Measurements from ENCODE around the gene HTR1A. TPM values are rescaled to one million over a fixed set of nuclear protein-coding genes. Genes with fewer than 3 reads are reported as not detected.

HTR1A gene
- total RNA-seq (1 to 10 TPM in 1 of 2 donors, under 1 TPM in 1; 0.99 to 3.2 TPM), polyA plus RNA-seq (ENCODE audit: insufficient read length in 2 of 2) (1 to 10 TPM; 4.5 to 6.4 TPM)
- long read RNA-seq, donor 1, transcript HTR1A-201 (1 exons, 1,778 nt): major isoform, 7 of 7 reads
- long read RNA-seq, donor 1, partial matches to known transcripts: 0 of 7 reads
- long read RNA-seq, donor 1, other reads (novel, unspliced or antisense): 0 of 7 reads
- long read RNA-seq, donor 2: 0 reads
- long read RNA-seq, donor 3, partial matches to known transcripts: 0 of 2 reads
- long read RNA-seq, donor 3, other reads (novel, unspliced or antisense): 0 of 2 reads
- long read RNA-seq, donor 4, partial matches to known transcripts: 0 of 1 reads
- long read RNA-seq, donor 4, other reads (novel, unspliced or antisense): 0 of 1 reads

- no peak within 1 kb of the TSS for H3K27ac ChIP-seq (ENCODE audit: low read depth, low read length)
- peak in 2 of 6 donors; percentile 30 to 53 for DNase-seq (ENCODE audit: low read depth in 4 of 6, low spot score in 6 of 6)
- H3K36me3 ChIP-seq (ENCODE audit: control insufficient read depth, insufficient read depth, low read length): no peaks in the 10 kb centered on the region
- no peaks in the 10 kb centered on the region for H3K9me3 ChIP-seq (ENCODE audit: control insufficient read depth, insufficient read depth, low read length)
- 0% methylated on average over 6 of the region's 9 CpGs for WGBS (ENCODE audit: insufficient coverage)
- peaks cover 32% of the 10 kb centered on the region for H3K4me1 ChIP-seq (ENCODE audit: control insufficient read depth, insufficient read depth, low read length)
- peak within 1 kb of the TSS; percentile 35 for H3K4me3 ChIP-seq (ENCODE audit: low read depth, low read length)
- H3K27me3 ChIP-seq (ENCODE audit: control insufficient read depth, insufficient read depth, low read length): peaks cover 33% of the 10 kb centered on the region
Observed at GRCh38 chr5:63962279-63962678, at the start of gene HTR1A. Gene HTR1A, minus strand, starts transcription at chr5:63962445. Its CDS starts 726 bp downstream, at chr5:63961719.

DNA sequence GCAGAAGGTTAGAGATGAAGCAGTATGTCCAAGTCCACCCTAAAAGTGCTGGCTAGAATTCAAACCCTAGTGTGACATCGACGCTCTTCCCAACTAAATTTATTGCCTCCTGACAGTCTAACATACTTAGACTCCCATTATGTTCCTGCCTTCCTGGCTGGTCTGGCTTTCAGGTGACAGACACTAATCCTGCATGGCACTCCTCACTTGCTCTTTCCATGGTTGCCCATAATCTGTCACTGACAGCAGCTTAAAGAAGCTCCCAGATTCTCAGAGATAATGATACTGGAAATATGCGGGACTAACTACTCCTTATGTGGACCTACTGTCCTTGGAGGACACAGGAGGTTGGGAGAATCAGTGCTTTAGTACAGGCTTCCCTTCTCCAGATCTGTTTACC lies 41.7 kb upstream of the HTR1A start:
- DNase-seq (ENCODE audit: low read depth in 4 of 6, low spot score in 6 of 6): no peak
- H3K27ac ChIP-seq (ENCODE audit: low read depth, low read length): no peak overlapping the region
- H3K4me3 ChIP-seq (ENCODE audit: low read depth, low read length): no peak overlapping the region
- WGBS (ENCODE audit: insufficient coverage): 67% methylated on average over 2 of the region's 3 CpGs
- peaks cover 1% of the 10 kb centered on the region for H3K9me3 ChIP-seq (ENCODE audit: control insufficient read depth, insufficient read depth, low read length)
- H3K27me3 ChIP-seq (ENCODE audit: control insufficient read depth, insufficient read depth, low read length): no peaks in the 10 kb centered on the region
- no peaks in the 10 kb centered on the region for H3K36me3 ChIP-seq (ENCODE audit: control insufficient read depth, insufficient read depth, low read length)
- no peaks in the 10 kb centered on the region for H3K4me1 ChIP-seq (ENCODE audit: control insufficient read depth, insufficient read depth, low read length)

DNA sequence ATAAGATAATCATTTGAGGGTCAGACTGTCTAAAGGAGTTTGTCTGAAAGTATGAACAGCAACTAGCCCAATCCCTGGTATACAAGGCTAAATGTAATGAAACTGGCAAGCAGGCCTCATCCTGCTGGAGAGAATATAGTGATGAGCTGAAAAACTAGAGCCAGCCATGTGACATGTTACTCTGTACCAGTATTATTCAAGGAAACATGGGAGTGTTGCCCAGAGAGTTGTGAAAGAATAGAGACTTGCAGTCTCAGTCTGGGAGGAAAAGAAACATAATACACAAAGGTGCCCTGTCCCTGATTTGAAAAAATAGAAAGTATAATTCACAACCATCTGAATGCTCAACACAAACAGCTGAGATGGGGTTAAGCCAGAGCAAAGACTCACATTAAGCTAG lies 37.9 kb upstream of the HTR1A start:
- Histone ChIP-seq H3K36me3 (ENCODE audit: control insufficient read depth, insufficient read depth, low read length) (no peaks in the 10 kb centered on the region), H3K27ac (ENCODE audit: low read depth, low read length) (no peak overlapping the region), H3K4me3 (ENCODE audit: low read depth, low read length) (no peak overlapping the region), H3K9me3 (ENCODE audit: control insufficient read depth, insufficient read depth, low read length) (no peaks in the 10 kb centered on the region), H3K27me3 (ENCODE audit: control insufficient read depth, insufficient read depth, low read length) (no peaks in the 10 kb centered on the region), H3K4me1 (ENCODE audit: control insufficient read depth, insufficient read depth, low read length) (no peaks in the 10 kb centered on the region)
- peak in 2 of 6 donors; percentile 13 to 68 for DNase-seq (ENCODE audit: low read depth in 4 of 6, low spot score in 6 of 6)

DNA sequence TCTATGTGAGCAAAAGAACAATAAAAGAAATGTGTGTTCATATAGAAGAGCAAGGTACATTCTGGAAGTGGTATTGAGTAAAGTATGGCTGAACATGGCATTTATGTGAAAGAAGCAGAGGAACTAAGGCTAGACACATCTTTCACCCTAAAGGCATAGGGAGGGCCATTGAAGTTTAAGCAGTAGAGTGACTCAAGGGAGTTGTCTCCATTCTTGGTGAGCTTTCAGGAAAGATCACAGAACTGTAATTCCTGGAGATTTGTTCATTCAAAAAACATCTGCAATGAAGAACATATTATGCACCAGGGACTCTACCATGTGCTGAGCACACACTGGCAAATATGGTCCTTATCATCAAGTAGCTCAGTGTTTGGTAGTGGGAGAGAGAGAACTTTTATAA lies 24.8 kb upstream of the HTR1A start:
- Histone ChIP-seq H3K9me3 (ENCODE audit: control insufficient read depth, insufficient read depth, low read length) (no peaks in the 10 kb centered on the region), H3K36me3 (ENCODE audit: control insufficient read depth, insufficient read depth, low read length) (no peaks in the 10 kb centered on the region), H3K4me3 (ENCODE audit: low read depth, low read length) (no peak overlapping the region), H3K27ac (ENCODE audit: low read depth, low read length) (no peak overlapping the region), H3K4me1 (ENCODE audit: control insufficient read depth, insufficient read depth, low read length) (no peaks in the 10 kb centered on the region), H3K27me3 (ENCODE audit: control insufficient read depth, insufficient read depth, low read length) (no peaks in the 10 kb centered on the region)
- no peak for DNase-seq (ENCODE audit: low read depth in 4 of 6, low spot score in 6 of 6)

DNA sequence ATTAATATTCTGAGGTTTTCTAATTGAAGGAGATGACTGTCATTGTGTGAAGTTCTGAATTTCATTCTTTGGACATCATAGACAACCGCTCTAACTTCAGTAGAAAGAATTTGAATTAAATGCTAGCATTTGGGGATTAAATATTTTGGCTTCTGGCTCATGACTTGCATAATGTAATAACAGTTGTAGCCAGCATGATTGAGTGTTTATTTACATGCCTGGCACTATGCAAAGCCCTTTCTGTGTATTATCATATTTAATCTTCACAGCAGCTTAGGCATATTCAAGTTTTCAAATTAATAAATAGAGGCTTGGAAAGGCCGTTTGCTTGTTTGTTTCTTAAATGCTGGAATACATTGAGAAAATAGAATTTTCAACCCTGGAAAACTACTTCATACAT lies 19.6 kb upstream of the HTR1A start:
- peak in 1 of 6 donors; percentile 8 for DNase-seq (ENCODE audit: low read depth in 4 of 6, low spot score in 6 of 6)
- Histone ChIP-seq H3K9me3 (ENCODE audit: control insufficient read depth, insufficient read depth, low read length) (no peaks in the 10 kb centered on the region), H3K27ac (ENCODE audit: low read depth, low read length) (no peak overlapping the region), H3K4me1 (ENCODE audit: control insufficient read depth, insufficient read depth, low read length) (no peaks in the 10 kb centered on the region), H3K4me3 (ENCODE audit: low read depth, low read length) (no peak overlapping the region), H3K27me3 (ENCODE audit: control insufficient read depth, insufficient read depth, low read length) (no peaks in the 10 kb centered on the region), H3K36me3 (ENCODE audit: control insufficient read depth, insufficient read depth, low read length) (no peaks in the 10 kb centered on the region)
- WGBS (ENCODE audit: insufficient coverage): no CpG with 5 or more reads among the region's 2 CpGs

- Histone ChIP-seq H3K4me3 (ENCODE audit: low read depth, low read length) (no peak overlapping the region), H3K4me1 (ENCODE audit: control insufficient read depth, insufficient read depth, low read length) (peaks cover 32% of the 10 kb centered on the region), H3K36me3 (ENCODE audit: control insufficient read depth, insufficient read depth, low read length) (no peaks in the 10 kb centered on the region), H3K27me3 (ENCODE audit: control insufficient read depth, insufficient read depth, low read length) (peaks cover 32% of the 10 kb centered on the region), H3K27ac (ENCODE audit: low read depth, low read length) (no peak overlapping the region), H3K9me3 (ENCODE audit: control insufficient read depth, insufficient read depth, low read length) (no peaks in the 10 kb centered on the region)
- DNase-seq (ENCODE audit: low read depth in 4 of 6, low spot score in 6 of 6): no peak
Observed at GRCh38 chr5:63963926-63964325, 1.7 kb upstream of the HTR1A start.

GRCh38 chr5:63963080-63963735 lies 963 bp upstream of the HTR1A start:
- no peaks in the 10 kb centered on the region for H3K36me3 ChIP-seq (ENCODE audit: control insufficient read depth, insufficient read depth, low read length)
- no peaks in the 10 kb centered on the region for H3K9me3 ChIP-seq (ENCODE audit: control insufficient read depth, insufficient read depth, low read length)
- H3K4me3 ChIP-seq (ENCODE audit: low read depth, low read length): peak overlapping the region; percentile 24
- H3K27me3 ChIP-seq (ENCODE audit: control insufficient read depth, insufficient read depth, low read length): peaks cover 33% of the 10 kb centered on the region
- DNase-seq (ENCODE audit: low read depth in 4 of 6, low spot score in 6 of 6): peak in 5 of 6 donors; percentile 64 to 95 (median 77)
- peaks cover 32% of the 10 kb centered on the region for H3K4me1 ChIP-seq (ENCODE audit: control insufficient read depth, insufficient read depth, low read length)
- WGBS (ENCODE audit: insufficient coverage): 0% methylated on average over 3 of the region's 6 CpGs
- H3K27ac ChIP-seq (ENCODE audit: low read depth, low read length): no peak overlapping the region

DNA sequence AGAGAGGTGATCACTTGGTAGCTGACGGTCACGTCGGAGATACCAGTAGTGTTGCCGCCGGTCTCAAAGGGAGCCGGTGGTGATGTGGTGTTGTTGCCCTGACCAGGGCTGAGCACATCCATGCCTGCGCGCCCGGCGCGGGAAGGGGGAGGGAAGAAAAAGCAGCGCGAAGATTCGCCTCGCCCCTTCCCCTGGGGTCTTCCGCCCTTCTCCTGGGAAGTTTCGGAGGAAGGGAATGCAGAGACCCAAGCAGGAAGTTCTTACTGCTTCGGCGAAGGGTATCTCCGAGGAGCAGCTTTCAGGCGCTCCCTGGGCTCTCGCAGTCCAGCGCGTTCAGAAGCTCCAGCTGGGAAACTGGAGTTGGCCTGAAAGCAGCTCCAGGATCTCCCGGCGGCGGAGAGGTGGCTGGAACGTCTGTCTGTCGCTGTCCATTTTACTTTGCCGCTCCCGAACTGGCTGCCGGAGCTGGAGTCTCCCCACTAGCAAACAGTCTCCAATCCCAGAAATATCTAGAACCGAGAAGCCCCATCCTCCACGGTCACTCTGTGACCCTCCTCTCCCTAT lies 565 bp downstream of the HTR1A start:
- H3K4me1 ChIP-seq (ENCODE audit: control insufficient read depth, insufficient read depth, low read length): peaks cover 32% of the 10 kb centered on the region
- H3K27me3 ChIP-seq (ENCODE audit: control insufficient read depth, insufficient read depth, low read length): peaks cover 33% of the 10 kb centered on the region
- no peaks in the 10 kb centered on the region for H3K9me3 ChIP-seq (ENCODE audit: control insufficient read depth, insufficient read depth, low read length)
- under 1% methylated on average over 34 of the region's 34 CpGs for WGBS (ENCODE audit: insufficient coverage)
- DNase-seq (ENCODE audit: low read depth in 4 of 6, low spot score in 6 of 6): peak in 2 of 6 donors; percentile 24 to 36
- no peak overlapping the region for H3K27ac ChIP-seq (ENCODE audit: low read depth, low read length)
- H3K36me3 ChIP-seq (ENCODE audit: control insufficient read depth, insufficient read depth, low read length): no peaks in the 10 kb centered on the region
- H3K4me3 ChIP-seq (ENCODE audit: low read depth, low read length): peak overlapping the region; percentile 35

GRCh38 chr5:63961125-63961597 lies 1.1 kb downstream of the HTR1A start:
- peak overlapping the region; percentile 35 for H3K4me3 ChIP-seq (ENCODE audit: low read depth, low read length)
- peak in 2 of 6 donors; percentile 17 to 44 for DNase-seq (ENCODE audit: low read depth in 4 of 6, low spot score in 6 of 6)
- H3K4me1 ChIP-seq (ENCODE audit: control insufficient read depth, insufficient read depth, low read length): peaks cover 32% of the 10 kb centered on the region
- WGBS (ENCODE audit: insufficient coverage): 6% methylated on average over 37 of the region's 37 CpGs
- H3K27me3 ChIP-seq (ENCODE audit: control insufficient read depth, insufficient read depth, low read length): peaks cover 33% of the 10 kb centered on the region
- H3K36me3 ChIP-seq (ENCODE audit: control insufficient read depth, insufficient read depth, low read length): no peaks in the 10 kb centered on the region
- H3K27ac ChIP-seq (ENCODE audit: low read depth, low read length): no peak overlapping the region
- no peaks in the 10 kb centered on the region for H3K9me3 ChIP-seq (ENCODE audit: control insufficient read depth, insufficient read depth, low read length)
